Effector CD8-positive, alpha-beta T cell (primary cell): ENCODE data around the gene SELENBP1.
"Not testable (repeated sequence)": the region's sequence is repeated elsewhere in the genome, so short reads cannot be mapped to it uniquely, and the experiment has no call there.

Experiments
- DNase-seq: peaks from one replicate; lab custom pipeline; 2025; lab: John Stamatoyannopoulos, UW

Gene SELENBP1

DNA sequence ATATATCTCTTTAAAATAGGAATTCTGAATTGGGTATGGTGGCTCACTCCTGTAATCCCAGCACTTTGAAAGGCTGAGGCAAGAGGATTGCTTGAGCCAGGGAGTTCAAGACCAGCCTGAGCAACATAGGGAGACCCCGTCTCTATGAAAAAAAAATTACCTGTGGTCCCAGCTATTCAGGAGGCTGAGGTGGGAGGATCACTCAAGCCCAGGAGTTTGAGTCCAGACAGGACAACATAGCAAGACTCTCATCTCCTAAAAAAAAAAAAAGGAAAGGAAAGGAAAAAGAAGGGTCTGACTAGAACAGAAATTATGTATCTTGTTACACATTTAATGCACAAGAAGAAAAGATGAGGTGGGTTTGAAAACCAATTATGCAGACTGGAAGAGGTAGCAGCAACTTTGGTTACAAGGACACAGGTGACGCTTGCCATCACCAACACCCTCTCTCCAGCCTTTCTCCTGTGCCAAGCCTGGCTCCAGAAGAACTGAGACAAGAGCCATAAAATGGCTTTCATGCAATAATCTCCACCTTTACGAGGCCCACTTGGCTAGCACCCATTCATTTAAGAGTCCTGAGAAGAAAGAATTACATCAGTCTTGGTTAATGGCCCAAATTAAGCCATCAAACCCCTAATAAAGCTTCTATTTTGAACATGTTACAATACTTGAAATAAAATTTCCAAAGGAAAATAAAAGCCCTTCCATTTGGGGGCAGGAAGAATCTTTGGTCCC lies 4.8 kb upstream of the SELENBP1 start:
- no peak for DNase-seq

DNA sequence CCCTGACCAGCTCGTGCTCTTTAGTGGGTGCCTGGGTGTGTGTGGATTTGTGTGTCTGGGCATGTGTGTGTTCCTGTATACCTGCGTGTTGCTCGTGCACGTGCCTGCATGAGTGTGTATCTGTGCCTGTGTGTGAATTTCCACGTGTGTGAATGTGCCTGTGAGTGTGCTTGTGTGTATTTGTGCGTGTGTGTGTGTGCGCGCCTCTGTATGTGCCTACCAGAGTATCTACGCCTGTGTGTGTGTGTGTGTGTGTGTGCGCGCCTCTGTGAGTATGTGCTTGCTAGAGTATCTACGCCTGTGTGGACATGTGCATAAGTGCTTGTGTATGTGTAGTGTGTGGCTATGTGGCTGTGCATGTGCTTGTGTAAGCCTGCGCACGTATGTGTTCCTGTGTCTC lies 691 bp upstream of the SELENBP1 start:
- no peak for DNase-seq

DNA sequence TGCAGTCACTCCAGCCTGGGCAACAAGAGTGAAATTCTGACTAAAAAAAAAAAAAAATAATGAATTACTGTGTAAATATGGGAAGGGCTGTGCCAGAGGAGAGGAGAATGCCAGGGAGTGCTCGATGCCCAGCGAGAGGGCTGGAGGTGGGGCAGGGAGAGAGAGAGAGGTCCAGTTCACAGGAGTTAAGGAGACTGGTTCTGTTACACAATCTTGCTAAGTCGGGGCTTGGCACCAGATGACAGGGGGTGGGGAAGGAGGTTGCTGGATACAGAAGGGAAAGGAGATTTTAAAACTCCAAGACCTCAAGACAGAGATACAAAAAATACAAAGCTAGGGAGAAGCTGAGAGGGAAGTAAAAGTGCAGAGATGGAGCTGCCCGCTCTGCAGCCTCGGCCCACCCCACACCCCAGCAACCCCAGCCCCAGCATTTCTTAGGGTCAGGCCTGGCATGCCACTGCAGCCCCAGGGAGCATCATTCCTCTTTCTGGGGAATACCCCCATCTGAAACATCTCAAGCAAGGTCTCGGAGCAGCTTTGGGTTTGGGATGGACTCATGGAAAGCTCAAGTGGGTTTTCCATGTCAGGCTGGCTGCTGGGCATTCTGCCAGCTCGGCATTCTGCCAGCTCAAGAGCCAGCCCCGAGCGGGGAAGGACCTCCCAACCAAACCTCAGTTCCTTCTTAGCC lies 991 bp downstream of the SELENBP1 start:
- no peak for DNase-seq

DNA sequence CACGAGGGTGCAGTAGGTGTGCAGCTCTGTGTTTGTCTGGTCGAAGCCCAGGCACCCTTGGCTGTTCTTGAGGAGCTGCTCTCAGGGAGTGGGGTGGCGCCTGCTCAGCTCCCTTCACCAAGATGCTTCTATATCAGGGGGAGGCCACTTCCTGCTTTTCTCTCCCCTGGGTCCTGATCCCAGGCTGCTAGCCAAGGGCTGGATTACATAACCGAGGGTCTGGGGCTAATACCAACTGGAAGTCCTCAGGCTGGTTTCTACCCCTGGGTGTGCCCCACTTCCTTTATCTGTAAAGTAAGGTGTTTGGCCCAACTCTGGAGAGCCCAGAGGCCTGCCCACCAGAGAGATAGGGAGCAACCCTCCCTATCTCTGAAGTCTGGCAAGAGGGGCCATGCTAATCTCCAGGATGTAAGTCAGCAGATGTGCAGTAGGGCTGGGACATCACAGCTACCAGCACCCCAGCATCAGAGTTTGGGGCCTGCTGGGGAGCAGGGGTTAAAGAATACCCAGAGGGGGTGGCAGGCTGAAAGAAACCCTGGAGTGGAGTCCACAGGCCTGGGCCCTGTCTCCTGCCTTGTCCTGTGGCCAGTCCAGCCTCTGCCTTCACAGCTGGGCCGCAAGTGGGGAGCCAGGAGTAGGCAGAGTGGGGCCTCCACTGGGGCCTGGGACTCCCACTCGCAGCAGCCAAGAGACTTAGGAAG lies 2.1 kb downstream of the SELENBP1 start:
- no peak for DNase-seq

DNA sequence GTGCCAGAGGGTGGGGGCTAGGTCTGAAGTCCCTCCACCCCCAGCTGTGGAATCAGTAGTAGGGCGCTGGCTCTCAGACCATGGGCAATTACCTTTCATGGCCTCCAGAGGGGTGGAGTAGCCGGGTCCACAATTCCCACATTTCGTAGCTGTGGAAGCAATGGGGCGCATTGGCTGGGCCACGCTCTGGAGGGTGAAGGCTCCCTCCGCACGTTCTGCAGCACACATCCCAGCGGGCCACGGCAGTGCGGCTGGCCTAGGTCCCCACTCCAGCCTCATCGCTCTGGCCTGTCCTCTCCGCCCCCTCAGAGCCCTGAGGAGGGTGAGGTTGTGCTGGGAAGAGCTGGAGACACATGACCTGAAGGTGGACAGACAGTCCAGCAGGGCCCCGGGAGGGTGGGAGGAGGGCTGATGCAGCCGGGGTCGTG lies 2.9 kb downstream of the SELENBP1 start:
- DNase-seq: no peak

DNA sequence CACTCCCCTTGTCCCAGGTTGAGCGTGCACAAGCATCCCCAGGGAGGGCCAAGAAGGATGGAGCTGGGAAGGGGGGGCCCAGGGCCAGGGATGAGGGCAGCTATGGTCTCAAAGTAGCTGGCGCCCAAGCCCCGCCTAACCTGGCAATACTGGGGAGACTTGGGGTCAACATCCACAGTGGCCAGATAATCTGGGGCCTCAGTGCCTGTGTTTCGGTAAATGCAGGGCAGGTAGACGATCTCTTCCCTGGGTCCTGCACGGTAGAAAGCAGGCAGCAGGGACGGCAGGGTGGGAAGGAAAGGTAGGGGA lies 3.2 kb downstream of the SELENBP1 start:
- no peak for DNase-seq

DNA sequence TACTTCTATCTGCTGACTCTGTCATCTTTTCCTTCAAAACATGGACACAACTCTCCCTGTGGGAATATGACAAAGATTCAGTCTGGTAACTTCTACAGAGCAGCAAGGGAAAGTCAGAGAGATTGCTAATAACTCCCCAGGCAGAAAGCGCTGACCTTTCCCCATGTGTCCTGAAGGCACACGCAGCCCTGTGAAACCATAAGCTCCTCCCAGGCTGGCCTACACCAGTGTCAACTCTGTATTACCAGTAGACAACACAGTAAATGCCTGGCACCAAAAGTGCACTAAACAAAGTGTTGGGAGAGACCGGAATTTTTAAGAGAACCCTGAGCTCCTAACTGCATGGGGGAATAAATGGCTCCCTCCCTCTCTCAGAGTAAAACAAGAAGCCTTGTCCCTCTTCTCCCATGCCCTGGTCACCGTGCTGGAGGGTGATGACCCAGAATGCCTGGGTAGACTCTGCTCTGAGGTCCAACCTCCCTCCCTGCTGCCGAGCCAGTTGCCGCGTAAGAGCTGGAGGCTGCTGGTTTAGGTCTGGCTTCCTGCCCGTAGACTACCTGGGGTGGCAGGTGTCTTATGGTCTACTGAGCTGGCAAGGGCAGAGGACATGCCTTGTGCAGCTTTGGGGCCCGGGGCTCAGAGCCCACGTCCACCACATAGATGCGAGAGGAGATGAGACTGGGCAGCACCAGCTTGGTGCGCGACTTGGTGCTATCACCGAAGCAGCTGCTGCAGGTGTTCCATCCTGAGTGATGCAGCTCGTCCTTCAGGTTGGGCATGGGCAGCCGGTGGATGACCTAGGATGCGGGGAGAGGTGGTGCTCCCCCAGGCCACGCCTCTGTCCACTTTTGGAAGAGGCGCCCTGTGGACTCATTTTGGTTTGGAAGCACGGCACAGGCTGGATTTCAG lies 3.9 kb downstream of the SELENBP1 start:
- DNase-seq: no peak

DNA sequence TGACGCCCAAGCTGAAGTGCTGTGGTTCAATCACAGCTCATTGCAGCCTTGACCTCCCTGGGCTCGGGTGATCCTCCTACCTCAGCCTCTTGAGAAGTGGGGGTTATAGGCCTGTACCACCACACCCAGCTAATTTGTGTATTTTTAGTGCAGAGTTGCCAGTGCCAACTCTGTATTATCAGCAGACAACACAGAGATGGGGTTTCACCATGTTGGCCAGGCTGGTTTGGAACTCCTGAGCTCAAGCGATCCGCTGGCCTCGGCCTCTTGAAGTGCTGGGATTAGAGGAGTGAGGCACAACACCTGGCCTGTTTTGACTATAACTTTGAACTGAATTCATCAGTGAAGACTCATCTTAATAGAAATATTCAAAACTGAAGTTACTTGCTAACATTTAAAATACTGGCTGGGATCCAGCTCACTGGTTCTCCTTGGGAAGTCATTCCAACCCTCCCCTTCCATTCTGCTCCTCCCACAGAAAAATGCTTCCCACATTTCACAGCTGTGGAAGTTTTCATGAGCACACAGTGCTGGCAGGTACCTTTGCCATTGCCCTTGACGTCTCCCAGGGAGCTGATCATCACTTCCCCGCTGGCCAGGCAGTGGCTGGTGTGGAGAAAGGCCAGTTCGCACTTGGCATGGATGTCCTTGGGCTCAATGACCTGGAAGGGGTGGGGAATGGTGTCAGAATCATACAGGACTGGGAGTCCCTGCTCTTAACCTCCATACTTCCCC lies 4.7 kb downstream of the SELENBP1 start:
- no peak for DNase-seq

DNA sequence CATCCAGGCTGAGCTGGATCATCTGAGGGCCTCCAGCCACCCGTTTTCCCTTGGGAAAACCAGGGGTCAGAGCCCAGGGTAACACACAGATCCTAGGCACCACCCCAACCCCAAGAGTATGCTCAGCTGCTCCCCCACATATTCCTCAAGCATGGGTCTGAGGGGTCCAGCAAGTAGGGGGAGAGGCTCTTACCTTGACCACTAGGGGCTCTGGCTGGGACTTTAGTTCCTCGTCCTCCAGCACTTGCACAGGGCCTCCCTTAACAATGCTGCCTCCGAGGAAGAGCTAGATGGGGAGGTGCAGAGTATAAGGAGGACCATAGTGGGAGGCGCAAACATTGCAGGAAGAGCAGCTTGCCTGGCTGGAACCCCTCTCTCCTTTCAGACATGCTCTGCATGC lies 7.5 kb downstream of the SELENBP1 start:
- no peak for DNase-seq

DNA sequence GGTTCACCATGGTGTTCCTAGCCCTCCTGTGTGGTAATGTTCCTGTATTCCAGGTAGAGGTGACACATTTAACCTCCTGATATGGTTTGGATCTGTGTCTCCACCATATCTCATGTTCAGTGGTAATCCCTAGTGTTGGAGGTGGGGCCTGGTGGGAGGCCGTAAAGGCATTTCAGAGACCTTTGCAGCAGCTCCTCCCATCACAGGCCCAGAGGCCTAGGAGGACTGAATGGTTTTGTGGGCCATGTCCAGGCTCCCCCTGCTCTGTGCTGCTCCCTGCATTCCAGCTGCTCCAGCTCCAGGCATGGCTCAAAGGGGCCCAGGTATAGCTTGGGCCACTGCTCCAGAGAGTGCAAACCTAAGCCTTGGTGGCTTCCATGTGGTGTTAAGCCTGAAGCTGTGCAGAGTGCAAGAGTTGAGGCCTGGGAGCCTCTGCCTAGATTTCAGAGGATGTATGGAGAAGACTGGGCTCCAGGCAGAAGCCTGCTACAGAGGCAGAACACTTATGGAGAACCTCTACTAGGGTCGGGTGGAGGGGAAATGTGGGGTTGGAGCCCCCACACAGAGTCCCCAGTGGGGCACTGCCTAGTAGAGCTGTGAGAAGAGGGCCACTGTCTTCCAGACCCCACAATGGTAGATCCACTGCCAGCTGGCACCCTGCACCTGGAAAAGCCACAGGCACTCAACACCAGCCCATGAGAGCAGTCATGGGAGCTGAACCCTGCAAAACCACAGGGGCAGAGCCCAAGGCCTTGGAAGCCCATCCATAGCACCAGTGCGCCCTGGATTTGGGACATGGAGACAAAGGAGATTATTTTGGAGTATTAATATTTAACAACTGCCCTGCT lies 10.0 kb downstream of the SELENBP1 start:
- DNase-seq: no peak

DNA sequence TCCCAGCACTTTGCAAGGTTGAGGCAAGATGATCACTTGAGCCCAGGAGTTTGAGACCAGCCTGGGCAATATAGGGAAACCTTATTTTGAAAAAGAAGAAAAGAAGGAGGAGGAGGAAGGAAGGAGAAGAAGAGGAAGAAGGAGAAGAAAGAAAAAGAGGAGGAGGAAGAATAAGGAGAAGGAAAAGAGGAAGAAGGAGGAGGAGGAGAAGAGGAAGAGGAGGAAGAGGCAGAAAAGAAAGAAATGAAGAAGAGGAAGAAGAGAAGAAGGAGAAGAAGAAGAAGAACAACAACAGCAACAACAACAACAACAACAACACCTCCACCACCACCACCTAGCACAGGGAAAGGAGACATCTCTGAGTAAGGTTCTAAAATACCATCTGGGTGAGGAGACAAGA lies 10.6 kb downstream of the SELENBP1 start:
- DNase-seq: no peak

DNA sequence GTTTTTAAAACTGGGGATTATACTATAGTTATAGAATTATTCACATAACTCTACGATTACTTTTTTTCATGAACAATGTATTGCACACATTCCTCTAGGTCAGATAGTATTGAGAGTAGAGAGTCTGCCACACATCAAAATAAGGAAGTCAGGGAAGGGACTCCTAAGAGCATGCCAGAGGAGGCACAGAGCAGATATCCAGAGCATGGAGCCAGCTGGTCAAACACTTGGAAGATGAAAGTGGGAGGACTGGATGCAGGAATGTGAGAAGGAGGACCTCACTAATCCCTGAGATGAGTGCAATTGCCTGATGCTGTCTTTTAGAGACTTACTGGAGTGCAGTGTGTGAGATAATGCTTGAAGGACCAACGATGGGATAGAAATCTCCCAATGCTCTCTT lies 15.8 kb downstream of the SELENBP1 start:
- no peak for DNase-seq

DNA sequence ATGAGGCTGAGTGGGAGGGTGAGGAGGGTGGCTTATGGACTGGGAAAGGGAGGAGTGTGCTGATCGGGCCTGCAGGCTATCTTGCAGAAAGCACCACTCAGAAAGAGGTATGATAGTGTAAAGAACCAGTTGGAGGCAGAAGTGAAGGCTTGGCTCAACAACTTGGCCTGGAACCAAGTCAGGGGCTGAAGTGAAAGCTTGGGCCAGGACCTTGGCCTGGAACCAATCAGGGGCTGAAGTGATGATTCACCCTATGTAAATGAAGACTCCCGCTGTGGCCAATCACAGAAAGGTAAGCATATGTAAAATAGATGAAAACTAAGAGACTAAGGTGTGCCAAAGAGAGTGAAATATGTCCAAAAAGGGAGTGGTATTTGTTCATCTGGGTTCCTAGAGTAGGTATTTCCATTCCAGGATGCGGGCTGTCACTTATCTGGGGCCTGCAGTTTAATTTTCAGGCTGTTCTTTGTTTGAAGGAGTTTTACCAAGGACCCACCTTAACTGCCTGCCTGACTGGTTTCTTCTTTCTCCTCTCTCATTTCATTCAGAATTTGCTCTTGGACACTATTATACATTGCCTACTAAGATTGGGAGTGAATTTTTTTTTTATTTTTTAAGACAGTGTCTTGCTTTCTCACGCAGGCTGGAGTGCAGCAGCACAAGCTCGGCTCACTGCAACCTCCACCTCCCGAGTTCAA lies 20.3 kb downstream of the SELENBP1 start:
- DNase-seq: no peak

DNA sequence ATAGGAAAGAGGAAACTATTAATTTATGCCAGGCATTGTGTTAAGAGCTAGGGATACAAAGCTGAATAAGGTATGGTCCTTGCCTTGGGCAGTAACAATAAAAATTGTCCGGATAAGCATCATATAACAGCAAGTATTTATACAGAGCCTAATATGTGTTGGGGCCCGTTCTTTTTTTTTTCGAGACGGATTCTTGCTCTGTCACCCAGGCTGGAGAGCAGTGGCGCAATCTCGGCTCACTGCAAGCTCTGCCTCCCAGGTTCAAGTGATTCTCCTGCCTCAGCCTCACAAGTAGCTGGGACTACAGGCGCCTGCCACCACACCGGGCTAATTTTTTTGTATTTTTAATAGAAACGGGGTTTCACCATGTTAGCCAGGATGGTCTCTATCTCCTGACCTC lies 22.2 kb downstream of the SELENBP1 start:
- not testable (repeated sequence) for DNase-seq

DNA sequence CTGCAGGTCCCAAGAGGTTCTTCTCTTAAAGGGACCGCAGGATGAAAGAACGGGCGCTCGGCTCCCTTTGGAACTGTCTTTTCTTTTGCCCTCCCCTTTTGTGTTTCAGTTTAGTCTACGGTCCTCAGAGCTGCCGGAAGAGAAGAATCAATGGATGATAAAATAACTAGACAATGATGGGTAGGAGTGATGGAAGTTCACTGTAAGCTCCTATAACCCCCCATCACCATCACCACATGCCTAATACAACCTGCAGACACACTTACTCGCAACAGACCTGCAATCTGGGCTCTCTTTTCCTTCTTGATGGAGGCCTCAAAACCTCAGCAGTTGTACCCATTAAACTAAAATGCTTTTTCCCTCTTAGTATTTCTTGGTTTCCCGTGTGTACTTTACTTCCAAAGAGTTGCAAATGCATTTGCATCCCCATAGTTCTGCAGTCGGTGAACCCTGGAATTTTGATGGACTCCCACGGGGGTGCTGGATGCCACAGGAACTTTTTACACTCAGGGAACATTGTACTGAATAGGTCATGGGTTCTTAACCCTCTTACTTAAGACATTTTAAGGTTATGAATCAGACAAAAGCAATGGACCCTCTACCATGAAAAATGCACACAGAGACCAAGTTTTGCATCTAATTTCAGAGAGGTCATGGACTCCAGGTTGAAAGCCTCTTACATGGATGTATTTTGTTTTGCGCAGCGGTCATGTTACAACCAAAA lies 24.8 kb downstream of the SELENBP1 start:
- no peak for DNase-seq

DNA sequence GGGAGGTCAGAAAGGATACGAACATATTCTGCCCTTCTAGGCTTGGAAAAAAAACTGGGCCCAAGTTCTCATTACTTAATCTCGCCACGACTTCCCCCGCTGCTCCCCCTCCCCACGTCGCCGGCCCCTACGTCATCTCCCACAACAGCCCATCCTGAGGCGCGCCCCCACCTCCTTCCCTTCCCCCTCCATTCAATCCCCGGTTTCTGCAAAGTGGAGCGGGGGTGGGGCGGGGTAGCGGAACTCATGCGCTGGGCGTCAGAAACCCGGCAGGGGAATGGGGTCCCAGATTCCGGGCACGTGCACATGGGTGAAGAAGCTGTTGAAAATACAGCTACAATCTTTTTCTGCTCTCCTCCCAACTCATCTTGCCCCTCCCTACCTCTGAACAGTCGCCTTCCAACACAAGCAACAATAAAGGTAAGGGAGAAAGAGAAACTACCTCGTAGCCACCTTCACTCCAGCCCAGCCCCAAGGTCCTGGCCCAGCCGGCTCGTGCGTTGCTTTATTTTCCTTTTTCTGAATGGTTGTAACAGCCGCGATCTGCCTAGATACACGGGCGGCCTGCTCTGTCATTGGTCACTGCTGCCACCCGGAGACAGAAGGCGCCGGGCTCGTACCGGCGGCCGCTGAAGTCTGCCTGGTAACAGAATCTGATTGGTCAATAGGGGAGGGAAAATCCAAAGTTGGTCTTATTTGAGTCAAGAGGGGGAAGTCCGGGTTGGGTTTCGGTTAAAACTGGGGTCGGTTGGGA lies 25.6 kb downstream of the SELENBP1 start, which contains the start of gene RFX5:
RFX5 (minus strand) TSS at position 484 of the 754 bp plus-strand sequence. CDS start 932 bp downstream, outside the sequence.
- DNase-seq: peak; percentile 87

DNA sequence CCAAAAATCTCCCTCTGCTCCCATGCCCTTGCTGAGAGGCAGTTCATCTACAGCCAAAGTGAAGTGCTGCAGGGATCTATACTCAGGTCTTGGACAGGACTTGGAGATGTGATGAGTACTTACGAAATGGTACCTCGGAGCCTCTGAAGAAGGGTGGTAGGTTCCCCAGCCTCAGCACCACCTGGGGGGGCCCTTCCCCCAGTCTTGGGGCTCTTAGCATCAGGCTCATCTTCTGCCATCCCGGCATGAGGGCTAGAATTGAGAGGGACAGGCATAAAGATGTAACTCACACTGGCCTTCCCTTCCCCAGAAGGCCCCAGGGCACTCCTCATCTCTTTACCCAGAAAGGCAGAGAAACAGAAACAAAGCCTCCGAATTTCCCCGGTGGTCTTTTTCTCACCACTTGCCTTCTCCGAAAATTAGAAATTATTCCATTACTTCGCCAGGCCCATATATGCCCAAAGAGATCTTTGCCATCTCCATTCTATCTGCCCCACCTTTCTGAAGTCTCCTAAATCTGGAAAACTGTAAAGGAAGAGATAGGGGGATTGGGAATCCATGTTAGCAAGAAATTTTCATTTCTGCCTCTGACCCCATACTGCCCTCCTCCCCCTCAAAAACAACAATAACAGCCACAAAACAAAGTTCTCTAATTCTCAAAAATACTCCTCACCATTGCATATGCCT lies 26.3 kb downstream of the SELENBP1 start:
- no peak for DNase-seq

DNA sequence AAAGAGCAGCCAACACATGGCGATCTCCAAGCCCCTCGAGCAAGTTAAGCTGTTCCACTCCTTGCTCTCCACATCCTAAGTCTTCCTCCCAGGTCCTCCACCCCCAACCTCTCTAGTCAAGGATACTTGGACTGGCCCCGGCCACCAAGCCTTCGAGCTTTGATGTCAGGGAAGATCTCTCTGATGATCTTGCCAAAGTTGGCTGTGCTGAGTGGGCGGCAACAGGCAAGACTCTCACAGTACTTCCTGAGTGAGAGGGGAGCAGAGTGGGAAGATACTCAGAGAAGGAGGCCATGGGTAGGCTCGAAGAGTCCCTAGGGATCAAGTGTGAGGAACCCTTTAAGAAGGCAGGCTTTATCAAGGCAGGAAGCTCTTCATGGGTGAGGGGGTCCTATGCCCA lies 28.2 kb downstream of the SELENBP1 start:
- no peak for DNase-seq
